Activated CD8-positive, alpha-beta memory T cell treated with anti-CD3 and anti-CD28 coated beads, Interleukin-2, amount 50 U/mL, for 24 hours (primary cell): ENCODE measurements around the gene TAPT1.
"Not testable (repeated sequence)": the region's sequence is repeated elsewhere in the genome, so short reads cannot be mapped to it uniquely, and the experiment has no call there.

ENCODE experiments used
- DNase-seq: peaks from one replicate; pipeline ENCODE4 v3.0.0-alpha.2; 2020; ENCODE audit errors: extremely low read depth

The TAPT1 gene

GRCh38 chr4:16171831-16172230 lies 54.4 kb downstream of the TAPT1 start:
- no peak for DNase-seq

GRCh38 chr4:16169490-16169889 lies 56.8 kb downstream of the TAPT1 start:
- DNase-seq = no peak

- DNase-seq = no peak
These were observed 57.4 kb downstream of the TAPT1 start for GRCh38 chr4:16168710-16169388.

GRCh38 chr4:16168144-16168543 lies 58.1 kb downstream of the TAPT1 start:
- no peak for DNase-seq

GRCh38 chr4:16165931-16166330 lies 60.3 kb downstream of the TAPT1 start:
- DNase-seq = no peak

GRCh38 chr4:16162891-16163290 lies 63.4 kb downstream of the TAPT1 start:
- no peak for DNase-seq

GRCh38 chr4:16161851-16162408 lies 64.3 kb downstream of the TAPT1 start:
- no peak for DNase-seq

- no peak for DNase-seq
These were observed 65.8 kb downstream of the TAPT1 start for GRCh38 chr4:16160457-16160856.

GRCh38 chr4:16159286-16159685 lies 67.0 kb downstream of the TAPT1 start:
- DNase-seq = no peak

- no peak for DNase-seq
These were observed 67.8 kb downstream of the TAPT1 start for GRCh38 chr4:16158504-16158852.

- DNase-seq = no peak
These were observed 68.4 kb downstream of the TAPT1 start for GRCh38 chr4:16157609-16158503.

- DNase-seq = no peak
These were observed 70.6 kb downstream of the TAPT1 start for GRCh38 chr4:16155528-16156169.

- DNase-seq = no peak
These were observed 71.8 kb downstream of the TAPT1 start for GRCh38 chr4:16154451-16154850.

GRCh38 chr4:16150716-16151115 lies 75.6 kb downstream of the TAPT1 start:
- no peak for DNase-seq

GRCh38 chr4:16144913-16145312 lies 81.4 kb downstream of the TAPT1 start:
- DNase-seq = not testable (repeated sequence)

GRCh38 chr4:16142598-16143310 lies 83.5 kb downstream of the TAPT1 start:
- no peak for DNase-seq

GRCh38 chr4:16140879-16141249 lies 85.4 kb downstream of the TAPT1 start:
- no peak for DNase-seq

GRCh38 chr4:16140231-16140878 lies 85.9 kb downstream of the TAPT1 start:
- DNase-seq = no peak

GRCh38 chr4:16139066-16139945 lies 87.0 kb downstream of the TAPT1 start:
- DNase-seq = no peak

- no peak for DNase-seq
These were observed 89.4 kb downstream of the TAPT1 start for GRCh38 chr4:16136827-16137226.
